Lower leg skin (tissue), 4 donors: ENCODE measurements around the gene UBALD1. TPM values are rescaled to one million over a fixed set of nuclear protein-coding genes. Genes with fewer than 3 reads are reported as not detected.

Experiments
- DNase-seq, 2 donors: peaks; one replicate each; pipeline ENCODE4 v3.0.0-alpha.2; 2019; ENCODE audit warnings: low spot score in 2 of 2
- H3K4me3 ChIP-seq: fragments of 200-600 bp; sonication (generic); 2 replicates; pipeline ENCODE4 v1.5.1; 2017; ENCODE audit warnings: mild to moderate bottlenecking, low read depth; ENCODE audit not compliant: poor library complexity, severe bottlenecking
- POLR2A ChIP-seq, 2 donors: fragments of 450-650 bp; IDR thresholded peaks; one replicate each; pipeline ENCODE4 v1.6.1; 2016 to 2017; ENCODE audit warnings: antibody characterized with exemption in 2 of 2, mild to moderate bottlenecking in 1 of 2, moderate library complexity in 1 of 2
- WGBS, 2 donors: methylation state at CpG; one replicate each; pipeline ENCODE4 v1.1.5; 2018; 5-methylcytosine and 5-hydroxymethylcytosine counted together
- intact Hi-C: fragments of 100-400 bp; cut with DNase I; formaldehyde crosslinking; loops from one replicate; pipeline ENCODE4 v1.15.0; 2023; ENCODE audit warnings: low total_unique reads
- total RNA-seq, 4 donors: library from RNA; depleted of rRNA; stranded (reverse); fragments of >200 nt; gene quantifications; one replicate each; pipeline ENCODE4 v1.1.0, GENCODE V29; 2016
- TF ChIP-seq, protein P1 (sequence below), 3 donors: fragments of 450-650 bp; IDR thresholded peaks; one replicate each; pipeline ENCODE4 v1.5.1; 2016; ENCODE audit warnings: antibody characterized with exemption in 3 of 3, mild to moderate bottlenecking in 3 of 3, moderate library complexity in 2 of 3

UBALD1 gene
- total RNA-seq, 4 donors from 2014 or later, result 9.8 to 14.9 (median 14.3) TPM

- WGBS, 2 donors, result 83 to 86% methylated on average over 27 of the region's 27 CpGs
- TF ChIP-seq, protein P1, sequence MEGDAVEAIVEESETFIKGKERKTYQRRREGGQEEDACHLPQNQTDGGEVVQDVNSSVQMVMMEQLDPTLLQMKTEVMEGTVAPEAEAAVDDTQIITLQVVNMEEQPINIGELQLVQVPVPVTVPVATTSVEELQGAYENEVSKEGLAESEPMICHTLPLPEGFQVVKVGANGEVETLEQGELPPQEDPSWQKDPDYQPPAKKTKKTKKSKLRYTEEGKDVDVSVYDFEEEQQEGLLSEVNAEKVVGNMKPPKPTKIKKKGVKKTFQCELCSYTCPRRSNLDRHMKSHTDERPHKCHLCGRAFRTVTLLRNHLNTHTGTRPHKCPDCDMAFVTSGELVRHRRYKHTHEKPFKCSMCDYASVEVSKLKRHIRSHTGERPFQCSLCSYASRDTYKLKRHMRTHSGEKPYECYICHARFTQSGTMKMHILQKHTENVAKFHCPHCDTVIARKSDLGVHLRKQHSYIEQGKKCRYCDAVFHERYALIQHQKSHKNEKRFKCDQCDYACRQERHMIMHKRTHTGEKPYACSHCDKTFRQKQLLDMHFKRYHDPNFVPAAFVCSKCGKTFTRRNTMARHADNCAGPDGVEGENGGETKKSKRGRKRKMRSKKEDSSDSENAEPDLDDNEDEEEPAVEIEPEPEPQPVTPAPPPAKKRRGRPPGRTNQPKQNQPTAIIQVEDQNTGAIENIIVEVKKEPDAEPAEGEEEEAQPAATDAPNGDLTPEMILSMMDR (IDR thresholded peaks at IDR 0.05), result no peak
- TF ChIP-seq POLR2A (IDR thresholded peaks at IDR 0.05), result no peak
- DNase-seq, result no peak
Observed at GRCh38 chr16:4639899-4640509, 25.3 kb upstream of the UBALD1 start.

GRCh38 chr16:4637501-4638166, 22.9 kb upstream of the UBALD1 start:
- DNase-seq, result no peak
- no peak for TF ChIP-seq POLR2A (IDR thresholded peaks at IDR 0.05)
- TF ChIP-seq, protein P1 (IDR thresholded peaks at IDR 0.05), result no peak
- no peak overlapping the region for H3K4me3 ChIP-seq
- intact Hi-C loops, result no loop called here
- 65 to 74% methylated on average over 18 to 21 of the region's 21 CpGs for WGBS, 2 donors

More at GRCh38 chr16:4639899-4640509, 25.3 kb upstream of the UBALD1 start:
- H3K4me3 ChIP-seq, result no peak overlapping the region
- intact Hi-C loops, result no loop called here

DNA sequence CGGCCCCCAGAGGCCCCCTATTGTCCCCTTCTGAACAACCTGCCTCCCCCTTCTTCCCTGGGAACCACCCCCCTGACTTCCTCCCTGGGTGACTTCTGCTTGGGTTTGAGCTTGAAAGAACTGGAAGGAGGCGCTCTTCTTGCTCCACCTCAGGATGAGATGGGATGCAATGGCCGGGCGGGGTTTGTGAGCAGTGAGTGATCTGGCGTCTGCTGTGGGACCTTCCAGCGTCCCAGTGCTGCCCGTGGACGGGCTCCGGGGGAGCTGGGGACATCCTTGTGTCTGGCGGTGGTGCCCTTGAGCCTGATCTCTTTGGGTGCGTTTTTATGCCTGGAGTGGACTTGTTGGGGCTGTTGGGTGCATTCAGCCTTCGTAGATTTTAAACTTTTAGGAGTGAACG, 21.5 kb upstream of the UBALD1 start:
- 92 to 93% methylated on average over 13 of the region's 13 CpGs for WGBS, 2 donors
- intact Hi-C loops, result no loop called here
- TF ChIP-seq POLR2A (IDR thresholded peaks at IDR 0.05), result no peak
- TF ChIP-seq, protein P1 (IDR thresholded peaks at IDR 0.05), result no peak
- no peak overlapping the region for H3K4me3 ChIP-seq
- no peak for DNase-seq

DNA sequence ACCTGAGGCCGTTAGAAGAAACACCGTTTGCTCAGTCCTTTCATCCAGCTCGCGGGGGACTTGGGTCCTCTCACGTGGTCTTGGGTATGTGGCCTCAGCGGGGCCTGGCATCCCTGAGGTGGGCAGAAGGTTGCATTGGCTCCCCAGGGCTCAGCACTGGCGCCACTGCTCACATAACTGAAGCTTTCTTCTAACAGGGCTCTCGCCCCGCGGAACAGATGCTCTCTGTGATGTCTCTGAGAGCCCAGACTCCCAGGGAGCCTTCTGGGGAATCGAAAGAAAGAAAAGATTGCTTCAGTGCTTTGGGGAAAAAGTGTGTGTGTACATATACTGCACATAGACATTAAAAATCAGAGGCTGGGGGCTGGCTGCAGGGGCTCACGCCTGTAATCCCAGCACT, 20.1 kb upstream of the UBALD1 start:
- intact Hi-C loops, result no loop called here
- DNase-seq, result no peak
- WGBS, 2 donors, result 94% methylated on average over 12 of the region's 12 CpGs
- TF ChIP-seq POLR2A (IDR thresholded peaks at IDR 0.05), result no peak
- no peak overlapping the region for H3K4me3 ChIP-seq

DNA sequence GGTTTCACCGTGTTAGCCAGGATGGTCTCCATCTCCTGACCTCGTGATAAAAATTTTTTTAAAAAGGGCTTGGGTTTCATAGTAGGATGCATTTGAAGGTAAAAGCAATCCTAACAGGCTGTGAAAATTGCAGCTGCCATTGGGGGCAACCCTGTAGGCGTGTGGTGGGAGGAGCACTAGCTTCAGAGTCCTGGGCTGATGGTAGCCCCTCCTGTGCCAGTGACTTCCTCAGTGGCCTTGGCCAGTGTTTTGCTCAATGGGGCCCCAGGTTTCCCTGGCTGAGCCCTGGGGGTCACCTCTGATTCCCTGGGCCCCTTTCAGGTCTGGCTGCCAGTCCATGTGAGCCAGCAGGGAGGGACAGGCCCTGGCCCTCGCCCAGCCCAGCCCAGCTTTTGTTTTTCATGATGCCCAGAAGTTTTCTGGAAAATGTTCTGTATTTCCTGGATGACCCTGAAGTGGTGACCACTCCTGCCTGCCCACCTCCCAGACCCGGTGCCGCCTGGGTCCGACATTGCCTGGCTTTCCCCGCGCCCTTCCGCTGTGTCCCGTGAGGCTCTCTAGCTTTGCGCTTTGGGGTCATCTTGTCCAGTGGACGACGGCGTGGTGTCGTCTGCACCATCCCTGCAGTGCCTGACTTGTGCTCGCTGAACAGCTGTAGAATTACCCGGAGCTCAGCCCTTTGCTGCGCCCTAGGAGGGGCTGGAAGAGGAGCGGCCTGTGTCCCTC, 19.4 kb upstream of the UBALD1 start:
- no peak for DNase-seq
- WGBS, 2 donors, result 94 to 95% methylated on average over 19 to 20 of the region's 20 CpGs
- H3K4me3 ChIP-seq, result no peak overlapping the region
- TF ChIP-seq, protein P1 (IDR thresholded peaks at IDR 0.05), result no peak
- no peak for TF ChIP-seq POLR2A (IDR thresholded peaks at IDR 0.05)
- intact Hi-C loops, result no loop called here

DNA sequence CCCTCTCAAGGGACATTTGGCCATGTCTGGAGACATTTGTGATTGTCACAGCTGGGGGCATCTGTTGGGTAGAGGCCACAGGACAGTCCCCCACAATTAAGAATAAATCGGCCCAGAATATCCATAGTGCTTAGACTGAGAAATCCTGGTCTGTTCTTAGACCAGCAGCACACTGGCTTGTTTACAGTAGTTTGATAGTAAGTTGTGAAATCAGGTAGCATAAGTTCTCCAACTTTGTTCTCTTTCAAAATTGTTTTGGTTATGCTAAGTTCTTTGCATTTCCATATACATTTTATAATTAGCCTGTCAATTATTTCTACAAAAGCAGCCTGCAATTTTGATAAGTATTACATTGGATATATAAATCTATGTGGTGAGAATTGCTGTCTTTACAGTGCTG, 16.8 kb upstream of the UBALD1 start:
- intact Hi-C loops, result no loop called here
- WGBS, 2 donors, result 96 to 100% methylated on average over 1 of the region's 1 CpG
- DNase-seq, result no peak
- H3K4me3 ChIP-seq, result no peak overlapping the region
- no peak for TF ChIP-seq POLR2A (IDR thresholded peaks at IDR 0.05)
- TF ChIP-seq, protein P1 (IDR thresholded peaks at IDR 0.05), result no peak
